Mesenchymal stem cell (in vitro differentiated cells and primary cell): ENCODE results near the gene WBP2.

ENCODE experiments used
- DNase-seq: peaks from one replicate; pipeline ENCODE4 v3.0.0-alpha.2; 2013
- H2AFZ ChIP-seq: one replicate; pipeline ENCODE4 v1.6.1; 2013; ENCODE audit warnings: low read depth, mild to moderate bottlenecking, control low read depth, inconsistent platforms, low read length, moderate library complexity
- H2AK5ac ChIP-seq: 2 replicates; pipeline ENCODE4 v1.6.1; 2013; ENCODE audit warnings: low read length, moderate library complexity, mild to moderate bottlenecking, inconsistent platforms; ENCODE audit not compliant: severe bottlenecking
- H2BK120ac ChIP-seq: one replicate; pipeline ENCODE4 v1.6.1; 2013; ENCODE audit warnings: low read depth, mild to moderate bottlenecking, inconsistent platforms, low read length, moderate library complexity
- H2BK12ac ChIP-seq, 2 experiments: one replicate each; pipeline ENCODE4 v1.6.1; 2013; ENCODE audit warnings: inconsistent platforms in 2 of 2, low read length in 2 of 2, mild to moderate bottlenecking in 2 of 2, moderate library complexity in 2 of 2, control low read depth in 1 of 2
- H2BK15ac ChIP-seq: one replicate; pipeline ENCODE4 v1.6.1; 2013; ENCODE audit warnings: mild to moderate bottlenecking, low read depth, inconsistent platforms; ENCODE audit not compliant: poor library complexity, severe bottlenecking
- H2BK5ac ChIP-seq: 2 replicates; pipeline ENCODE4 v1.6.1; 2013; ENCODE audit warnings: low read depth, mild to moderate bottlenecking, low read length, control low read depth, inconsistent platforms; ENCODE audit not compliant: poor library complexity, severe bottlenecking
- H3K14ac ChIP-seq, 2 experiments: one replicate each; pipeline ENCODE4 v1.6.1; 2013; ENCODE audit warnings: inconsistent platforms in 2 of 2, low read length in 2 of 2, control low read depth in 1 of 2, mild to moderate bottlenecking in 1 of 2, moderate library complexity in 1 of 2
- H3K18ac ChIP-seq, 2 experiments: one replicate each; pipeline ENCODE4 v1.6.1; 2013; ENCODE audit warnings: inconsistent platforms in 2 of 2, low read length in 2 of 2, control low read depth in 1 of 2, low read depth in 1 of 2, mild to moderate bottlenecking in 1 of 2
- H3K23ac ChIP-seq, 2 experiments: one replicate each; pipeline ENCODE4 v1.6.1; 2013; ENCODE audit warnings: inconsistent platforms in 2 of 2, low read length in 2 of 2, mild to moderate bottlenecking in 2 of 2, moderate library complexity in 2 of 2, control low read depth in 1 of 2
- H3K27ac ChIP-seq: 2 replicates; pipeline ENCODE4 v1.5.1; 2013; ENCODE audit warnings: mild to moderate bottlenecking, moderate library complexity, low read length, control low read depth, inconsistent platforms; ENCODE audit not compliant: poor library complexity, severe bottlenecking
- H3K27me3 ChIP-seq, 2 experiments: 2 replicates each; pipeline versions ENCODE4 v1.6.1 to v1.7.0; 2013; ENCODE audit warnings: low read length in 2 of 2, mild to moderate bottlenecking in 2 of 2, moderate library complexity in 2 of 2, control low read depth in 1 of 2, inconsistent platforms in 1 of 2; ENCODE audit not compliant: control insufficient read depth in 1 of 2, insufficient read depth in 1 of 2
- H3K36me3 ChIP-seq, 2 experiments: 2 replicates each; pipeline versions ENCODE4 v1.6.1 to v1.7.0; 2013; ENCODE audit warnings: low read length in 2 of 2, control low read depth in 1 of 2, inconsistent platforms in 1 of 2, low read depth in 1 of 2, mild to moderate bottlenecking in 1 of 2; ENCODE audit not compliant: insufficient read depth in 2 of 2, control insufficient read depth in 1 of 2
- H3K4ac ChIP-seq, 2 experiments: one replicate each; pipeline ENCODE4 v1.6.1; 2013; ENCODE audit warnings: inconsistent platforms in 2 of 2, low read length in 2 of 2, mild to moderate bottlenecking in 2 of 2, moderate library complexity in 2 of 2, control low read depth in 1 of 2, low read depth in 1 of 2
- H3K4me1 ChIP-seq: 2 replicates; pipeline ENCODE4 v1.6.1; 2013; ENCODE audit warnings: low read depth, low read length, control low read depth; ENCODE audit not compliant: control insufficient read depth, insufficient read depth
- H3K4me2 ChIP-seq: 2 replicates; pipeline ENCODE4 v1.6.1; 2013; ENCODE audit warnings: low read length, mild to moderate bottlenecking, inconsistent platforms; ENCODE audit not compliant: poor library complexity, severe bottlenecking
- H3K4me3 ChIP-seq, 2 experiments: 2 replicates each; pipeline versions ENCODE4 v1.5.1 to v1.7.0; 2013; ENCODE audit warnings: low read length in 2 of 2, mild to moderate bottlenecking in 2 of 2, control low read depth in 1 of 2, low read depth in 1 of 2; ENCODE audit not compliant: insufficient read depth in 1 of 2
- H3K79me1 ChIP-seq: replicated peaks from 2 replicates; pipeline ENCODE4 v1.6.1; 2013; ENCODE audit warnings: mild to moderate bottlenecking, control low read depth, low read length, inconsistent platforms; ENCODE audit not compliant: poor library complexity, severe bottlenecking
- H3K9ac ChIP-seq: 2 replicates; pipeline ENCODE4 v1.7.0; 2013; ENCODE audit warnings: mild to moderate bottlenecking, low read length, moderate library complexity
- H3K9me3 ChIP-seq: 2 replicates; pipeline ENCODE4 v1.7.0; 2013; ENCODE audit warnings: mild to moderate bottlenecking, low read length; ENCODE audit not compliant: control insufficient read depth
- H4K8ac ChIP-seq: one replicate; pipeline ENCODE4 v1.6.1; 2013; ENCODE audit warnings: inconsistent platforms, mild to moderate bottlenecking, low read length, moderate library complexity
- H4K91ac ChIP-seq: one replicate; pipeline ENCODE4 v1.6.1; 2013; ENCODE audit warnings: mild to moderate bottlenecking, low read length, inconsistent platforms
- WGBS: methylation state at CpG from one replicate; pipeline ENCODE4 v1.1.7; 2013; ENCODE audit warnings: mixed read lengths; 5-methylcytosine and 5-hydroxymethylcytosine counted together

WBP2 gene

DNA sequence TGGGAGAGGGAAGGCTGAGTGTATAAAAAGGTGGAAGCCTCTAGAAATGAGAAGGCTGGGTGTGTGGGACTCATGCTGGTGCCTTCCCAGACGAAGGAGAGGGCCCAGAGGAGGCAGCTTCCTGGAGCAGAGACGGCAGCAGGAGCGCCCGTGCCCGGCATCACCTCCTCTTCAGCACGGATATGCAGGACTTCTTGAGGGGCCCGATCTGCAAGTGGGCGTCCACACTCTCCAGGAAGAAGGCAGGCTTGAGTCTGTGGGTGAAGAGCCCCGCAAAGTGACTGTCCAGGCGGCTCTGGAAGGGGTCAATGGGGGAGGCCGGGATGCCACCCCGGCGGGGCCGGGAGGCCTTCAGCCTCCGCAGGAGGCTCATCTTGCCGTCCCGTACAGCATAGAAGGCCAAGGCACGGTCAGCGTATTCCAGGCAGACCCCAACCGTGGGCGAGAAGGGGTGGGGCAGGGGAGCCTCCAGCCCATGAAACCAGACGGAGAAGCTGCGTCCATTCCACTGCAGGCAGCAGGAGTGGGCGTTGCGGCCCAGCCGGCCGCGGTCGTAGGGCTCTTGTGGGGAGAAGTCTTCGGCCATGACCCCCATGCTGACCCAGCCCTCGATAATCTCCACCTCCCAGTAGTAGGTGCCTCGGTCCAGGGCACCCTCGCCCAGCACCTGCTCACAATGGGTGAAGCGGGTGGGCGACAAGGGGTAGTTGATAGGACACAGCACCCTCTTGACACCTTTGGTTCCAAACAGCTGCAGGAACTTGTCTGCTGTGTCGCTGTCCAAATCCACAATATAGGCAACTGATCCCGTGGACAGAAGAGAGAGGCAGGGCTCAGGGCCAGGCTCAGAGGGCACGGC lies 19.4 kb upstream of the WBP2 start:
- Histone ChIP-seq H3K4ac (no peak overlapping the region), H3K4me3 (no peak overlapping the region), H3K14ac (no peak overlapping the region), H3K27ac (no peak overlapping the region), H2AK5ac (peak overlapping the region; percentile 74), H3K27me3 (no peaks in the 10 kb centered on the region), H3K79me1 (peaks cover 10% of the 10 kb centered on the region), H2BK5ac (no peak overlapping the region), H4K8ac (no peak overlapping the region), H4K91ac (peak overlapping the region; percentile 11), H2BK120ac (no peak overlapping the region), H3K9ac (peak overlapping the region; percentile 41), H2BK15ac (no peak overlapping the region), H3K4me2 (no peak overlapping the region), H3K23ac (no peak overlapping the region), H3K9me3 (no peaks in the 10 kb centered on the region), H3K4me1 (peaks cover 54% of the 10 kb centered on the region), H3K36me3 (peaks cover 23 to 25% of the 10 kb centered on the region in 2 experiments), H2AFZ (no peak overlapping the region), H3K18ac (no peak overlapping the region), H2BK12ac (peak overlapping the region; percentile 54 to 67)
- WGBS = 97% methylated on average over 37 of the region's 38 CpGs
- no peak for DNase-seq

DNA sequence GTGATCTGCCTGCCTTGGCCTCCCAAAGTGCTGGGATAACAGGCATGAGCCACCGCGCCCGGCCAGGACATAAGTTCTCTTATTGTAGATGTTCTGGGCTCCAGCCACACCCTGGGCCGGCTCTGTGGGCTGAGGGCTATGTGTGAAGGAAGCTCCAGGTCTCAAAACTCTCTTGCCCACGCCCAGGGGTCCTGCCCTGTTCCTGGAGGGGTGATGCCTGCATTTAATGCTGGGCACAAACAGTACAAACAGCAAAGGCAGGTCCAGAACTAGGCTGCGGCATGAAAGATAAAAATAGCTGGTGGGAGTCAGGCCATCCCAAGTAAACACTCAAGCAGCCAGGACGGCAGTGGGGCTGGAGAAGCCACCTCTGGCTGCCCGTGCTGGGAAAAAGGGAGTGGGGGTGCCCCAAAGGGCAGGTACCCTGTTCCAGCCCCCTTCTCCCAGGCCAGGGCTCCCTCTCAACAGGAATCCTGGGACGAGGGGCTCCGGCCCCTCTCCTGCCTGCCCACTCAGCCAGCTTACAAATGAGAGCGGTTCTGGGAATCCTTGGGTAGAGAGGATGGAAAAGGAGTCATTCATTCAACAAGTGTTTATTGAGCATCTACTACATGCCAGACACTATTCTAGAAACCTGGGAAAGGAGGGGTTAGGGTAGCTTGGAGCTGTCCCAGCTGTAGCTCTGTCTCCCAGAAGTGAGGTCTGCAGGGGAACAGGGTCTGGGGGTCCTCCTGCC lies 18.6 kb upstream of the WBP2 start:
- H2BK15ac ChIP-seq = no peak overlapping the region
- H2BK120ac ChIP-seq = peak overlapping the region; percentile 45
- peaks cover 54% of the 10 kb centered on the region for H3K4me1 ChIP-seq
- no peak overlapping the region for H3K4me2 ChIP-seq
- H3K4me3 ChIP-seq = no peak overlapping the region
- peak overlapping the region; percentile 57 for H2AK5ac ChIP-seq
- H4K91ac ChIP-seq = no peak overlapping the region
- H3K27me3 ChIP-seq = no peaks in the 10 kb centered on the region
- WGBS = 88% methylated on average over 10 of the region's 11 CpGs
- no peak overlapping the region for H3K14ac ChIP-seq
- no peak overlapping the region for H4K8ac ChIP-seq
- no peak for DNase-seq
- H3K79me1 ChIP-seq = peaks cover 10% of the 10 kb centered on the region
- no peak overlapping the region for H3K27ac ChIP-seq
- H3K9me3 ChIP-seq = no peaks in the 10 kb centered on the region
- no peak overlapping the region for H2BK5ac ChIP-seq
- no peak overlapping the region for H3K23ac ChIP-seq
- H3K4ac ChIP-seq = no peak overlapping the region
- H2AFZ ChIP-seq = no peak overlapping the region
- peak overlapping the region in 1 of 2 experiments; percentile 42 for H2BK12ac ChIP-seq
- H3K18ac ChIP-seq = peak overlapping the region in 1 of 2 experiments; percentile 26
- H3K9ac ChIP-seq = peak overlapping the region; percentile 41
- peaks cover 23 to 25% of the 10 kb centered on the region in 2 experiments for H3K36me3 ChIP-seq

DNA sequence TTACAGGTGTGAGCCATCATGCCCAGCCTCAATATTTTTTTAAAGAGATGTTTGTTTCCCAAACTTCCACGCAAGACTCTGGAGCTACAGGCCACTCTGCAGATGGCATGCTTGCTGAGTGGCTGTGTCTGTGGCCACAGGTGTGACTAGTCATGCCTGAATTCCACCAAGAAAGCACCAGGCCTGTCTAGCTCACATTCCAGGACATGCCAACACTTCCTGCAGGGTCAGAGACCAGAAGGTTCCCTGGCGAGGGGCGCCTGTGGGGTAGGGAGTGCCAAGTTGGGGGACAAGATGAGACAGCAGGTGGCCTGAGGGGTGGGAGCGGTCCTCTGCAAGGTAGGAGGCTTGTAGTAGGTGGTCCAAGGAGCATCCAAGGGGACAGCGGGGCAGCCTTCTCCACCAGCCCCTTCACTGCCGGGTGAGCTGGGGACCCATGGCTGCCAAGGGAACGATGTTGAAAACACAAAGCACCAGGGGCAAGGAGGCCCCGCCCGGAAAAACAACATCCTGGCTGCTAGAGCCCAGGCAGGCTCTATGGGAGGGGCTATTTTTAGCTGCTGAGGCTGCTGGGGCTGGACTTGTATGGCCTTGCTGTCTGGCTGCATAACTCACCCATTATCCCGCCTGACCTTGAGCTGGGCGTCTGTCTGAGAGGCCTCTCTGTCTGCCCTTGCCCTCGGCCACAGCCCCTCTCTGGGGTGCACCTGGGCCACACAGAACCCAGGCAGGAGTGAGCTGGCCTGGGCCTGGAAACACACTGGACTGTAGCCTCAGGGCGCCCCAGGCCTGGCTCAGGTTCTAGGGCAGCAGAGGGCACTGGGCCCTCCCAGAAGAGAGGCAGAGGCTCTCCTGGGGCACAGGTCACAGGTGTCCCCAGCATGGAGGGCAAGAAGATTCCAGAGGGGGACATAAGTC lies 17.6 kb upstream of the WBP2 start:
- Histone ChIP-seq H4K8ac (peak overlapping the region; percentile 91), H3K18ac (peak overlapping the region; percentile 91 to 94), H3K79me1 (peaks cover 10% of the 10 kb centered on the region), H3K27ac (peak overlapping the region; percentile 75), H2BK120ac (peak overlapping the region; percentile 83), H3K14ac (peak overlapping the region in 1 of 2 experiments; percentile 50), H3K4me2 (no peak overlapping the region), H3K4ac (peak overlapping the region; percentile 62 to 92), H4K91ac (peak overlapping the region; percentile 98), H2AFZ (no peak overlapping the region), H3K9ac (peak overlapping the region; percentile 84), H2AK5ac (peak overlapping the region; percentile 74), H2BK5ac (peak overlapping the region; percentile 77), H3K27me3 (no peaks in the 10 kb centered on the region), H3K4me1 (peaks cover 43% of the 10 kb centered on the region), H3K23ac (peak overlapping the region in 1 of 2 experiments; percentile 10), H2BK12ac (peak overlapping the region; percentile 96 to 99), H3K36me3 (peaks cover 23 to 25% of the 10 kb centered on the region in 2 experiments), H3K4me3 (no peak overlapping the region), H2BK15ac (peak overlapping the region; percentile 91), H3K9me3 (no peaks in the 10 kb centered on the region)
- 45% methylated on average over 13 of the region's 13 CpGs for WGBS
- peak; percentile 96 for DNase-seq
